Regular cardiac myocyte (primary cell): ENCODE data around the gene MCCD1. TPM values are rescaled to one million over a fixed set of nuclear protein-coding genes. Genes with fewer than 3 reads are reported as not detected.

Source experiments
- total RNA-seq: library from RNA; depleted of rRNA; stranded (reverse); fragments of >200 nt; gene quantifications from 2 replicates; pipeline ENCODE4 v1.2.3, GENCODE V29; 2014

Gene MCCD1, protein sequence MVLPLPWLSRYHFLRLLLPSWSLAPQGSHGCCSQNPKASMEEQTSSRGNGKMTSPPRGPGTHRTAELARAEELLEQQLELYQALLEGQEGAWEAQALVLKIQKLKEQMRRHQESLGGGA
- not detected in 2 replicates for total RNA-seq

DNA sequence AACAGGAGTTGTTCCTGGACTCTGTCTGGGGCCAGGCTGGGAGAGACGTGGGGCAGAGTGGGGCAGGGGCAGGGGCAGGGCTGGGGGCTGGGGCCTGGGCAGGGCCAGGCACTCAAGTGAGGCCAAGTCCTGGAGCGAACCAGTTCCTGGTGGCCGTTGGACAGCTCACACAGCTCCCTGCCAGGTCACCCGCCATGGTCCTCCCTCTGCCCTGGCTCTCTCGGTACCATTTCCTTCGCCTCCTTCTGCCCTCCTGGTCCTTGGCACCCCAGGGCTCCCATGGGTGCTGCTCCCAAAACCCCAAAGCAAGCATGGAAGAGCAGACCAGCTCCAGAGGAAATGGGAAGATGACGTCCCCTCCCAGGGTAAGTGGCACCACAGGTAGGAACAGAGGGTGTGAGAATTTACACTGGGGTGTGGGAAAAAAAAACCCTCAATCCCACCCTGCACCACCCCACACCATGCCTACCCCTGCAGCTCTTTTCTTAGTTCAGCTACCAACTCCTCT, at the start of gene MCCD1:
MCCD1 (plus strand) TSS at position 142 of the 508 bp plus-strand sequence; CDS start at position 195, 53 bp downstream.

DNA sequence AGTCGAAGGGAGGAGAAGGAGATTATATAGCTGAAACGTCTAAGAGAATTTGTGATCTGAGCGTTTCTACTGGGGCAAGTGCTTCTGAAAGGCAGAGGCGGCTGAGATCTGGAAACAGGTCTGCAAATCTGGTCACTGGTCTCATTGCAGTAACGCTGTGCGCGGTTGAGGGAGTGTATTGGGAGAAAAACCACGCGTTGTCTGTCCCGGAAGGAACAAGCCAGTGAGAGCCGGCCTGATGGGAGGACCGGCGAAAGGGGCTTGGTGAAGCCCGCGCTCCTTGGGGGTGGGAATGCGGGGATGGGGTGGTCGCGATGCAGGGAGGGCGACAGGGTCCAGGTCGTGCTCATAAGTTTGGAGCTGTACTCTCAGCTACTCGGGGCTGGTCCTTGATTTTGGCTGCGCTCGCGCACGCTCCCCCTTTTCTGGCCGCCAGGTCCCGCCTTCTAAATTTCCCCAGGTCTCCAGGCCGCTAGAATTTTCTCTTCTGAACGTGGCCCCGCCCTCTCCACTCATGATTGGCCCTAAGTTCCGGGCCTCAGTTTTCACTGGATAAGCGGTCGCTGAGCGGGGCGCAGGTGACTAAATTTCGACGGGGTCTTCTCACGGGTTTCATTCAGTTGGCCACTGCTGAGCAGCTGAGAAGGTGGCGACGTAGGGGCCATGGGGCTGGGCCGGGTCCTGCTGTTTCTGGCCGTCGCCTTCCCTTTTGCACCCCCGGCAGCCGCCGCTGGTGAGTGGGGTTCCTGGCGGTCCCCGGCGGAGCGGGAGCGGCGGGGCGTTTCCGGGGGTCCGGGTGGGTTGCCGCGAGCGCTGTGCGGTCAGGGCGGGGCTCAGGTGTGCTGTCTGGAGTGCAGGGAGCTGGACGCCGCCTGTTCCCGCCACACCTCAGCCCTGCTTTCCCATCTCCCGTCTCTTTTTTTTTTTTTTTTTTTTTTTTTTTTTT, 31.0 kb upstream of the MCCD1 start, which contains the start of gene MICB:
MICB (plus strand) TSS at position 615 of the 946 bp plus-strand sequence; CDS start at position 664, 49 bp downstream.

DNA sequence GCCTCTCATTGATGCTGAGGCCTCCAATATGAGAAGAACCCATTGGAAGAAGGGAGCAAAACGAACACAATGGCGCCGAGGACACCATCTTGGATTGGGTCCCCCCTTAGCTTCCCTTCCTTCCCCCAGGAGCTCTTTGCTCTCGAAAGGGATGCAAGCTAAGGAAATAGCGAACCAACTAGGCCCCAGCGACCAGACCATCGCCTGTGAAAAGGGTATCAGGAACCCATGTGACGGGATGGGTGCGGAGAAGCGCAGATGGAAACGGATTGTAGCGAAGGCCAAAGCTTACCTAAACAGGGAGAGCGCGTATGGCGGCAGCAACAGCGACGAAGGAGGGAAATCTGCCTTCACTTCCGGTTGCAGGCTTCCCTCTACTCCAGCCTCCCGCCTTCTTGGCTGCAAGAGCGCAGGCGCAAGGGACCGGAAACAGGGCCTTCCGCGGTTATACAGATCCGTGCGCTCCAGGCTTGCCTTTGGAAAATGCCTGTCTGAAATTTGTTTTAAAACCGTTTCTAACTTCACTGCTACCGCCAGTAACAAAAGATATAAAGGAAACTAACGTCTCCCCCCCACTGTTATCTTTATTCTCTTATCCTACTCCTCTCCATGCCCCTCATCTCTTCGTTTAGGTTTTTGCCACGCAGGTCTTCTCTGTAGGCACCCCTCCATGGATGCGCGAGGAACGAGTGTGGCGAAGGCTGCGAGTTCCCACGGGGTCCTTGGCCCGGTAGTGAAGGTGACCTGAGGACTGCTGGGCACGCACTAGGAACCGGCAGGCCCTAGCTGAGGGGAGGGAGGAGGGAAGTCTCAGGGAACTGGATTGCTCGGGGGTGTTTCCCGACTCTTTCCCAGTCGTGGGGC, 13.1 kb downstream of the MCCD1 start, which contains the start of gene DDX39B:
DDX39B (minus strand) TSS at position 346 of the 864 bp plus-strand sequence. CDS start 1,471 bp downstream, outside the sequence.

DNA sequence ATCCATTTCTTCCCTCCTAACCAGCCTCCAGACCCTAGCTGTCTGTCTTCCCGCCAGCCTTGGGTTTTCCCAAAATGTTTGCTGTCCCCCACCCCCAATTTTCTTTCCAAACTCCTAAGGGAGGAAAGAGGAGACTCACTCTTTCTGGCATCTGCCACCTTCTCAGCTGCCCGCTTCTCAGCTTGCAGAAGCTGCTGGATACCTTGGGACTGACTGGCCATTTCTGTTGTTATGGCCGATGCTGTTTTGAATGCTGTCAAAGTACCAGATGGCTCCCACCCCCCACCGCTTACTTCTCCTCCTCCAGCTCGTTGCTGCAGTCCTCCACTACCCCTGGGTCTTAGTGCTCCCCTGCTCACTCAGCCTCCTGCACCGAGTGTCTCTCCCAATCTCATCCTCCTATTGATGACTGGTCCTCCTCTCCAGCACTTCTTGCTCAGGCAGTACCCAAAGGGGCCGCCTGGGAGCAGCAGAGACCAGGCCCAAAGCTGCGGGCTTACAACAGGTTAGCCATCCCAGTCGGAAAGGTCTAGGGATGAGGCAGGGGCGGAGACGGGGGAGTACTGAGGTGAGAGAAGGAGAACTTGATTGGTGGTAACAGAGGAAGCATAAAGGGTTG, 17.7 kb downstream of the MCCD1 start, which contains the start of gene ATP6V1G2:
ATP6V1G2 (minus strand) TSS at position 270 of the 619 bp plus-strand sequence; CDS start at position 221, 49 bp downstream.

DNA sequence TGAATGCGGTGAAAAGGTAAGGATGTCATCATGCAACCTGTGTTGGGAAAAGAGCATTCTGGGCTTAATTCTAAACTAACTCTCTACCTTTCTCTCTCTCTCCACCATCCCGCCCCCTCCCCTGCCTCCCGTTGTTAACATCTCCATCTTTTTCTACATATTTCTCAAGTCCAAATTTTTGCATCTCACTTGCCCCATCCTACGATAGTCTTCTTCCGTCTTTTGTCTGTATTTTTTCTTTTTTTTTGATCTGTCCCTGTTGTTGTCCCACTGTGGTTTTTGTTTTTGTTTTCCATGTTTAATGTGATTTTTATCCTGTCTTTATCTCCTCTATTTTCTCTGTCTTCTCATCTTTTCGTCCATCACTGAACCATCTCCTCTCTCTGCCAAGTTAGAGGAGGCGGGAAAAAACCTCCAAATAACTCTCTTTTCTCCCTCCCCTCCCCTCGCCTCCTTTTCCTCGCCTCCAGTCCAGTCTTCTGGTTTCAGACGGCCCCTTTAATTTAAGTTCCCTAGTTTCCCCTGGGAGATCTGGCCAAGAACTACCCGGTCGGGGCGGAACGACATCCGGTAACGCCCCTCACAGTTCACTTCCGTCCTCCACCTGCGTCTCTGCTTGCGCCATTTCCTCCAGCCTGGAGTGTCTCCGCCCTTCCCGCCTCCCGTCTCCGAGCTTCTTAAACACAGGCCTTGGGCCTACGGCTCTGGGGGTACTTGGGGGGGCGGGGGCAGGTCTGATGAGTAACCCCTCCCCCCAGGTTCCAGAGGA, 18.4 kb downstream of the MCCD1 start, which contains the start of gene NFKBIL1:
NFKBIL1 (plus strand) TSS at position 651 of the 769 bp plus-strand sequence; CDS start at position 738, 87 bp downstream.

DNA sequence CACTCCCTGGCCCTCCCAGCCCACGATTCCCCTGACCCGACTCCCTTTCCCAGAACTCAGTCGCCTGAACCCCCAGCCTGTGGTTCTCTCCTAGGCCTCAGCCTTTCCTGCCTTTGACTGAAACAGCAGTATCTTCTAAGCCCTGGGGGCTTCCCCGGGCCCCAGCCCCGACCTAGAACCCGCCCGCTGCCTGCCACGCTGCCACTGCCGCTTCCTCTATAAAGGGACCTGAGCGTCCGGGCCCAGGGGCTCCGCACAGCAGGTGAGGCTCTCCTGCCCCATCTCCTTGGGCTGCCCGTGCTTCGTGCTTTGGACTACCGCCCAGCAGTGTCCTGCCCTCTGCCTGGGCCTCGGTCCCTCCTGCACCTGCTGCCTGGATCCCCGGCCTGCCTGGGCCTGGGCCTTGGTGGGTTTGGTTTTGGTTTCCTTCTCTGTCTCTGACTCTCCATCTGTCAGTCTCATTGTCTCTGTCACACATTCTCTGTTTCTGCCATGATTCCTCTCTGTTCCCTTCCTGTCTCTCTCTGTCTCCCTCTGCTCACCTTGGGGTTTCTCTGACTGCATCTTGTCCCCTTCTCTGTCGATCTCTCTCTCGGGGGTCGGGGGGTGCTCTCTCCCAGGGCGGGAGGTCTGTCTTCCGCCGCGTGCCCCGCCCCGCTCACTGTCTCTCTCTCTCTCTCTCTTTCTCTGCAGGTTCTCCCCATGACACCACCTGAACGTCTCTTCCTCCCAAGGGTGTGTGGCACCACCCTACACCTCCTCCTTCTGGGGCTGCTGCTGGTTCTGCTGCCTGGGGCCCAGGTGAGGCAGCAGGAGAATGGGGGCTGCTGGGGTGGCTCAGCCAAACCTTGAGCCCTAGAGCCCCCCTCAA, 43.5 kb downstream of the MCCD1 start, which contains the start of gene LTA:
LTA (plus strand) TSS at position 249 of the 871 bp plus-strand sequence; CDS start at position 703, 454 bp downstream.

DNA sequence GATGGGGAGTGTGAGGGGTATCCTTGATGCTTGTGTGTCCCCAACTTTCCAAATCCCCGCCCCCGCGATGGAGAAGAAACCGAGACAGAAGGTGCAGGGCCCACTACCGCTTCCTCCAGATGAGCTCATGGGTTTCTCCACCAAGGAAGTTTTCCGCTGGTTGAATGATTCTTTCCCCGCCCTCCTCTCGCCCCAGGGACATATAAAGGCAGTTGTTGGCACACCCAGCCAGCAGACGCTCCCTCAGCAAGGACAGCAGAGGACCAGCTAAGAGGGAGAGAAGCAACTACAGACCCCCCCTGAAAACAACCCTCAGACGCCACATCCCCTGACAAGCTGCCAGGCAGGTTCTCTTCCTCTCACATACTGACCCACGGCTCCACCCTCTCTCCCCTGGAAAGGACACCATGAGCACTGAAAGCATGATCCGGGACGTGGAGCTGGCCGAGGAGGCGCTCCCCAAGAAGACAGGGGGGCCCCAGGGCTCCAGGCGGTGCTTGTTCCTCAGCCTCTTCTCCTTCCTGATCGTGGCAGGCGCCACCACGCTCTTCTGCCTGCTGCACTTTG, 46.7 kb downstream of the MCCD1 start, which contains the start of gene TNF:
TNF (plus strand) TSS at position 231 of the 567 bp plus-strand sequence; CDS start at position 408, 177 bp downstream.

Other genes starting within 250 kb of the MCCD1 start
- 116 and 206 TPM in 2 replicates for gene HLA-B, start 171.8 kb upstream of the MCCD1 start, total RNA-seq
- 45.1 and 62.3 TPM in 2 replicates for gene MICA, start 125.4 kb upstream of the MCCD1 start, total RNA-seq
- 9.0 and 20.7 TPM in 2 replicates for gene MICB, start 30.8 kb upstream of the MCCD1 start, total RNA-seq
- 156 and 555 TPM in 2 replicates for gene DDX39B, start 13.0 kb downstream of the MCCD1 start, total RNA-seq
- 1.2 and 5.1 TPM in 2 replicates for gene ATP6V1G2, start 17.6 kb downstream of the MCCD1 start, total RNA-seq
- 19.7 and 32.7 TPM in 2 replicates for gene NFKBIL1, start 18.6 kb downstream of the MCCD1 start, total RNA-seq
- not detected in 2 replicates for gene LTA, start 43.3 kb downstream of the MCCD1 start, total RNA-seq
- gene TNF, start 46.6 kb downstream of the MCCD1 start, total RNA-seq, result not detected in 2 replicates
- gene LTB, start 53.5 kb downstream of the MCCD1 start, total RNA-seq, result 0.28 TPM in 1 of 2 replicates, not detected in the other
- gene LST1, start 57.3 kb downstream of the MCCD1 start, total RNA-seq, result not detected in 2 replicates
- gene NCR3, start 64.0 kb downstream of the MCCD1 start, total RNA-seq, result not detected in 2 replicates
- gene AIF1, start 86.3 kb downstream of the MCCD1 start, total RNA-seq, result not detected in 2 replicates
- 19.7 and 31.1 TPM in 2 replicates for gene PRRC2A, start 91.8 kb downstream of the MCCD1 start, total RNA-seq
- 90.5 and 111 TPM in 2 replicates for gene BAG6, start 123.7 kb downstream of the MCCD1 start, total RNA-seq
- 0.28 and 1.2 TPM in 2 replicates for gene APOM, start 126.9 kb downstream of the MCCD1 start, total RNA-seq
- 21.9 and 23.4 TPM in 2 replicates for gene C6orf47, start 131.8 kb downstream of the MCCD1 start, total RNA-seq
- gene GPANK1, start 136.0 kb downstream of the MCCD1 start, total RNA-seq, result 14.1 and 22.2 TPM in 2 replicates
- gene CSNK2B, start 137.1 kb downstream of the MCCD1 start, total RNA-seq, result 93.0 and 140 TPM in 2 replicates
- 2.0 and 2.3 TPM in 2 replicates for gene LY6G5B, start 141.0 kb downstream of the MCCD1 start, total RNA-seq
- 0.38 and 1.7 TPM in 2 replicates for gene LY6G5C, start 152.1 kb downstream of the MCCD1 start, total RNA-seq
- 47.1 and 56.7 TPM in 2 replicates for gene ABHD16A, start 174.4 kb downstream of the MCCD1 start, total RNA-seq
- not detected in 2 replicates for gene LY6G6F, start 177.9 kb downstream of the MCCD1 start, total RNA-seq
- gene LY6G6D, start 186.4 kb downstream of the MCCD1 start, total RNA-seq, result not detected in 2 replicates
- under 0.01 TPM in 1 of 2 replicates, not detected in the other for gene LY6G6C, start 192.8 kb downstream of the MCCD1 start, total RNA-seq
- 0.28 TPM in 1 of 2 replicates, not detected in the other for gene MPIG6B, start 194.4 kb downstream of the MCCD1 start, total RNA-seq
- gene DDAH2, start 200.3 kb downstream of the MCCD1 start, total RNA-seq, result 58.1 and 70.5 TPM in 2 replicates
- gene CLIC1, start 207.6 kb downstream of the MCCD1 start, total RNA-seq, result 711 and 1,283 TPM in 2 replicates
- 4.4 and 5.4 TPM in 2 replicates for gene MSH5, start 211.0 kb downstream of the MCCD1 start, total RNA-seq
- gene SAPCD1, start 233.7 kb downstream of the MCCD1 start, total RNA-seq, result 0.19 and 0.85 TPM in 2 replicates
- under 0.01 TPM in 1 of 2 replicates, not detected in the other for gene VWA7, start 248.4 kb downstream of the MCCD1 start, total RNA-seq